Left ventricle myocardium inferior (tissue), 1 donor: ENCODE data around the gene CCPG1. TPM values are rescaled to one million over a fixed set of nuclear protein-coding genes. Genes with fewer than 3 reads are reported as not detected.

ENCODE experiments used
- DNase-seq: peaks from one replicate; pipeline ENCODE4 v3.0.0-alpha.2; 2020
- H3K27ac ChIP-seq: fragments of 200-600 bp; replicated peaks from 2 replicates; pipeline ENCODE4 v1.8.0; 2021
- H3K27me3 ChIP-seq: fragments of 200-600 bp; 2 replicates; pipeline ENCODE4 v1.8.0; 2021; ENCODE audit warnings: low read depth
- H3K36me3 ChIP-seq: fragments of 200-600 bp; 2 replicates; pipeline ENCODE4 v1.8.0; 2021
- H3K4me1 ChIP-seq: fragments of 200-600 bp; 2 replicates; pipeline ENCODE4 v1.8.0; 2021
- H3K4me3 ChIP-seq: fragments of 200-600 bp; 2 replicates; pipeline ENCODE4 v1.8.0; 2021; ENCODE audit warnings: mild to moderate bottlenecking, moderate library complexity
- H3K9me3 ChIP-seq: fragments of 200-600 bp; replicated peaks from 2 replicates; pipeline ENCODE4 v1.8.0; 2021
- intact Hi-C: fragments of 100-400 bp; cut with micrococcal nuclease; formaldehyde crosslinking; loops from one replicate; pipeline ENCODE4 v1.11.0; 2022
- total RNA-seq: library from RNA; stranded (reverse); fragmentation: NEBNext Ultra II Directional; extraction: Animal tissue kit (Norgen Biotek cat#: 25700); gene quantifications from one replicate; pipeline ENCODE4 v1.2.1, GENCODE V29; 2021
- TF ChIP-seq, protein P1 (sequence below): fragments of 200-600 bp; IDR thresholded peaks from 2 replicates; pipeline ENCODE4 v1.8.0; 2021; ENCODE audit warnings: antibody characterized with exemption, mild to moderate bottlenecking, borderline replicate concordance
- donor health status: DM: no; HTN: yes; CAD: no; lungs with severe emphysema.

CCPG1 gene
- total RNA-seq, 1 donor from 2014 or later, result 94.6 TPM

DNA sequence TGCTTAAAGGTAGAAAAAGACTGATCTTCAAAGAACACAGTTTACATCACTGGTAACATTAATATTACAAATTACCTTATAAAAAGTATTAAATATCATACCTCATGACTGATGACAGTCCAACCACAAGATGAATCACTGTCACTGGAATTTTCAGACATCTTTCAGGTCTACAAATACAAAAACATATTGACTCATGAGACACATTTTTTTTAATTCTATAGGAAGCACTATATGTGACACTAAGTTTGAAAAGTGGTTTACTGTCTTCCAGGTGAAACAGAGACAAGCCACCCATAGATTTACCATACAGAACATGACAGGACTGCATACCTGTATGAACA, 18.9 kb downstream of the CCPG1 start:
- Histone ChIP-seq H3K4me1 (peaks cover 6% of the 10 kb centered on the region), H3K4me3 (no peak overlapping the region), H3K36me3 (peaks cover 43% of the 10 kb centered on the region), H3K27ac (no peak overlapping the region), H3K9me3 (no peaks in the 10 kb centered on the region), H3K27me3 (no peaks in the 10 kb centered on the region)
- TF ChIP-seq, protein P1, sequence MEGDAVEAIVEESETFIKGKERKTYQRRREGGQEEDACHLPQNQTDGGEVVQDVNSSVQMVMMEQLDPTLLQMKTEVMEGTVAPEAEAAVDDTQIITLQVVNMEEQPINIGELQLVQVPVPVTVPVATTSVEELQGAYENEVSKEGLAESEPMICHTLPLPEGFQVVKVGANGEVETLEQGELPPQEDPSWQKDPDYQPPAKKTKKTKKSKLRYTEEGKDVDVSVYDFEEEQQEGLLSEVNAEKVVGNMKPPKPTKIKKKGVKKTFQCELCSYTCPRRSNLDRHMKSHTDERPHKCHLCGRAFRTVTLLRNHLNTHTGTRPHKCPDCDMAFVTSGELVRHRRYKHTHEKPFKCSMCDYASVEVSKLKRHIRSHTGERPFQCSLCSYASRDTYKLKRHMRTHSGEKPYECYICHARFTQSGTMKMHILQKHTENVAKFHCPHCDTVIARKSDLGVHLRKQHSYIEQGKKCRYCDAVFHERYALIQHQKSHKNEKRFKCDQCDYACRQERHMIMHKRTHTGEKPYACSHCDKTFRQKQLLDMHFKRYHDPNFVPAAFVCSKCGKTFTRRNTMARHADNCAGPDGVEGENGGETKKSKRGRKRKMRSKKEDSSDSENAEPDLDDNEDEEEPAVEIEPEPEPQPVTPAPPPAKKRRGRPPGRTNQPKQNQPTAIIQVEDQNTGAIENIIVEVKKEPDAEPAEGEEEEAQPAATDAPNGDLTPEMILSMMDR, result no peak
- intact Hi-C loops, result no loop called here
- DNase-seq, result no peak

DNA sequence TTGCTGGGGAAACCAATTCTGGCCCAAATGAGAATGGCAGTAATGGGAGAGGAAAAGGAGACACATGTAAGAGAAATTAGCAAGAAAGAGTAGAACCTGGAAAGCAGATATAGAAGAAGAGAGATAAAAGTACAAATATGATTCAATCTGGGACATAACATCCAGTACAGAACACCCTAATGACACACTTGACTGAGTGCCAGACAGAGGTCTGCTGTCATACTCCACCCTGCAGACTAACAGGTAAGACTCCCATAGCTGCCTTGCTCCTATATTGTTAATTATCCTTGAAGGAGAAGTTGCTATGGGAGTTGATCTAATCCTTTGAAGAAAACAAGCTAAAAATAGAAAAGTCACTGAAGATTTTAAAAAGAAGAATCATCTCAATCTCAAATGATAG, 21.1 kb downstream of the CCPG1 start:
- TF ChIP-seq, protein P1, result no peak
- DNase-seq, result no peak
- Histone ChIP-seq H3K36me3 (peaks cover 62% of the 10 kb centered on the region), H3K4me3 (no peak overlapping the region), H3K9me3 (no peaks in the 10 kb centered on the region), H3K4me1 (peaks cover 6% of the 10 kb centered on the region), H3K27me3 (no peaks in the 10 kb centered on the region), H3K27ac (no peak overlapping the region)
- intact Hi-C loops, result no loop called here

DNA sequence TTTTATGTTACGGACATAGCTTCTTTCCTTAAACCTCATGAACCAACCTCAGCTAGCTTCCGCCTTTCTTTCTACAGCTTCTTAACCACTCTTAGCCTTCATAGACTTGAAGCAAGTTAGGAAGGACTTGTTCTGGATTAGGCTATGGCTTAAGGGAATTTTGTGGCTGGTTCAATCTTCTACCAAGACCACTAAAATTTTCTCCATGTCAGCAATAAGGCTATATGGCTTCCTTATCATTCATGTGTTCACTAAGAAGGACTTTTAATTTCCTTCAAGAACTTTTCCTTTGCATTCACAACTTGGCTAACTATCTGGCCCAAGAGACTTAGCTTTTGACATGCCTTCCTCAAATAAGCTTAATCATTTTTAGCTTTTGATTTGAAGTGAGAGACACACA, 24.5 kb downstream of the CCPG1 start:
- peaks cover 6% of the 10 kb centered on the region for H3K4me1 ChIP-seq
- H3K36me3 ChIP-seq, result peaks cover 78% of the 10 kb centered on the region
- intact Hi-C loops, result no loop called here

DNA sequence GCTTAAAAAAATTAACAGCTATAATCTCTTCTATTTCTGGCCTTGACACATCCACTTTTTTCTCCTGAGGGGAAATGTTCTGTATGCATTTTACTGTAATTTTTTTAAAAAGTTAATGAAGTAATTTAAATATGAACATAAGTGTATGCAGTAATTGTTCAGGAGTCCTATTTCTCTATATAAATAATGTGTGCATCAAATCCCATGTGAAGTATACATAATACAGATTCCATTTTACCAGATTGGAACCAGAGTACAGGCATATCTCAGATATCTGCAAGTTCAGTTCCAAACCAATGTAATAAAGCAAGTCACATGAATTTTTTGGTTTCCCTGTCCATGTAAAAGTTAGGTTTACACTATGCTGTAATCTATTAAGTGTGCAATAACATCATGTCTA, 26.6 kb downstream of the CCPG1 start:
- Histone ChIP-seq H3K36me3 (peaks cover 79% of the 10 kb centered on the region), H3K9me3 (no peaks in the 10 kb centered on the region), H3K27me3 (no peaks in the 10 kb centered on the region), H3K27ac (no peak overlapping the region), H3K4me3 (no peak overlapping the region), H3K4me1 (no peaks in the 10 kb centered on the region)
- TF ChIP-seq, protein P1, result no peak
- intact Hi-C loops, result no loop called here
- DNase-seq, result no peak

More for the DNA sequence above, 24.5 kb downstream of the CCPG1 start:
- no peaks in the 10 kb centered on the region for H3K27me3 ChIP-seq
- H3K27ac ChIP-seq, result no peak overlapping the region
- no peak overlapping the region for H3K4me3 ChIP-seq
- TF ChIP-seq, protein P1, result no peak
- DNase-seq, result no peak
- H3K9me3 ChIP-seq, result no peaks in the 10 kb centered on the region

DNA sequence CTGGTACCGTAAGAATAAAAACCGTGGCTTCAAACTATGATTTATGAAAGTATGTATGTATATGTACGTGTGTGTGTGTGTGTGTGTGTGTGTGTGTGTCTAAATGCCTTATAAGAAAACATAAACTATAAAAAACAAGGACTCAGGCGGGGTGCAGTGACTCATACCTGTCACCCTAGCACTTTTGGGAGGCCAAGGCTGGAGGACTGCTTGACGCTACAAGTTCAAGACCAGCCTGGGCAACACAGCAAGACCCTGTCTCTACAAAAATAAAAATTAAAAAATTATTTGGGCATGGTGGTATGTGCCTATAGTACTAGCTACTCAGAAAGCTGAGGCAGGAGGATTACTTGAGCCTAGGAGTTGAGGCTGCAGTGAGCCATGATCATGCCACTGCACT, 29.1 kb downstream of the CCPG1 start:
- TF ChIP-seq, protein P1, result no peak
- no peak for DNase-seq
- Histone ChIP-seq H3K27me3 (no peaks in the 10 kb centered on the region), H3K4me3 (no peak overlapping the region), H3K9me3 (no peaks in the 10 kb centered on the region), H3K27ac (no peak overlapping the region), H3K4me1 (no peaks in the 10 kb centered on the region), H3K36me3 (peaks cover 81% of the 10 kb centered on the region)
- intact Hi-C loops, result no loop called here
